Activated T-helper 2 cell treated with anti-CD3 and anti-CD28 coated beads, Interferon-gamma antibody, Interleukin-2, Interleukin-4, amounts not matched to agents 10 μg/mL and 5 μg/mL and 100 μg/mL, durations not matched to agents 14 hours and 24 hours and 36 hours (primary cell): ENCODE data around the gene CBX1. TPM values are rescaled to one million over a fixed set of nuclear protein-coding genes. Genes with fewer than 3 reads are reported as not detected.
A peak's percentile ranks its signal among the peaks of the same experiment; 100 is the strongest.

Experiments used
- DNase-seq: peaks from one replicate; pipeline ENCODE4 v3.0.0; 2021; ENCODE audit warnings: low spot score
- H3K27ac Mint-ChIP-seq: one replicate; pipeline ENCODE4 v1.8.0; 2021; ENCODE audit warnings: mixed read lengths
- H3K27me3 Mint-ChIP-seq: one replicate; pipeline ENCODE4 v1.8.0; 2021; ENCODE audit warnings: low read depth, mixed read lengths
- H3K36me3 Mint-ChIP-seq: one replicate; pipeline ENCODE4 v1.8.0; 2021; ENCODE audit warnings: low read depth, mixed read lengths
- H3K4me1 Mint-ChIP-seq: one replicate; pipeline ENCODE4 v1.8.0; 2021; ENCODE audit warnings: low read depth, mixed read lengths
- H3K4me3 Mint-ChIP-seq: one replicate; pipeline ENCODE4 v1.8.0; 2021; ENCODE audit warnings: low read depth, mild to moderate bottlenecking, moderate library complexity, mixed read lengths
- H3K9me3 Mint-ChIP-seq: one replicate; pipeline ENCODE4 v1.8.0; 2021; ENCODE audit warnings: mixed read lengths
- intact Hi-C: fragments of 100-400 bp; cut with micrococcal nuclease; formaldehyde crosslinking; loops from one replicate; pipeline ENCODE4 v1.15.1; 2023
- total RNA-seq: library from RNA; stranded (reverse); gene quantifications from 2 replicates; pipeline ENCODE4 v1.2.3, GENCODE V29; 2022

CBX1 gene
- total RNA-seq, result 64.5 TPM in 2 replicates

DNA sequence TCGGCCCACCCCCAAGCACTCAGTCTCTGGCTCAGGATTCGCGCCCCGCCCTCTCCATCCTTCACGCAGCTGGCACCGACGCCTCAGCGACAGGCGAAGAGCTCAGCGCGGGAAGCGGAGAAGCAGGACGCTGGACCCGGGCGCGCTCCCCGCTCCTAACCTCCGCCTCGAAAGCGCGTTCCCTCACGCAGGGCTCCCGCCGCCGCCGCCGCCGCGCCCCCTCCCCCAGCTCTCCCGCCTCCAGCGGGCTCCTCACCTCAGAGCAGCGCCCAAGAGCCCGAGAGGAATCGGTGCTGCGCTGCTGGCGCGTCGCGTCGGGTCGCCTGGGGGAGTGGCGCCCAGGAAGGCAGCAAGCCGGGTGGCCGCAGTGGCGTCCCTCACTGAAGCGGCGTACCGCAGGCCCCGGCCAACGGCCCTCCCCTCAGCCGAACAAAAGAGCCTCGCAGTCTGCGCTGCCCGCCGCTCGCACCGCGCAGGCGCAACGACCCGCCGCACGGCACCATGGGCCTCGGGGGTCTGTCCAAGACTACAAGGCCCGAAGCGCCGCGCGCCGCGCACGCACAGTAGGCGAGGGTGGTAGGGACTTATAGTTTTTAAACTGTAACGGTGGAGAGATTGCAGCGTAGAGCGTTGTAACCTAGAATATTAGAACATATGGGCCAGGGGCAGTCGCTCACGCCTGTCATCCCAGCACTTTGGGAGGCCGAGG is at the start of gene CBX1:
Gene CBX1 (minus strand): TSS at position 467 of the 709 bp plus-strand sequence. CDS start 24,474 bp downstream, outside the sequence.
- Mint-ChIP-seq H3K4me3 (peak within 1 kb of the TSS; percentile 99), H3K4me1 (peaks cover 35% of the 10 kb centered on the region)

DNA sequence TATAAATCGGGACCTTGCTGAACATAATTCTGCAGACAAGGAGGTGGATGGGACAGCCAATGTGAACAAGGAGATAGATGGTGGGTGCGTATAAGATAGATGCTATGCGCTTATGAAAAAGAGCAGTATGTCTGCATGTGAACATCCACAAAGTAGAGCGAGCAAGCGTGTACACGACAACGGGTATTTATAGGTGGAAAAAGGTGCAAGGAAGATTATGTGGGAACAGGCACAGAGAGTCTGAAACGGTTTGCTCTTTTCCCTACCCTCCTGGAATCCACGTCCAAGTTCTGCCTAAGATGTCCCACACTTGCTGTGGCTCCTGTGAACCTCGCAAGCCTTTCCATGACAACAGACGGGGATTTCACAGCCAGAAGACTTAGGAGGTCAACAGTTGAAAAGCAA is 49.3 kb upstream of the CBX1 start:
- Mint-ChIP-seq H3K4me1 (peaks cover 3% of the 10 kb centered on the region), H3K4me3 (no peak overlapping the region), H3K27me3 (no peaks in the 10 kb centered on the region), H3K27ac (no peak overlapping the region), H3K9me3 (no peaks in the 10 kb centered on the region), H3K36me3 (peaks cover 50% of the 10 kb centered on the region)
- no peak for DNase-seq
- intact Hi-C loops, result no loop called here

More for the DNA sequence above, at the start of gene CBX1:
- Mint-ChIP-seq H3K9me3 (peaks cover 5% of the 10 kb centered on the region), H3K27ac (peak within 1 kb of the TSS; percentile 95), H3K27me3 (no peaks in the 10 kb centered on the region), H3K36me3 (peaks cover 16% of the 10 kb centered on the region)
- DNase-seq, result peak; percentile 94
- intact Hi-C loops, result loop anchor here (1.0 kb wide), 2 partner anchors 53 to 76 kb away; partner anchors contain the start of gene NFE2L1

DNA sequence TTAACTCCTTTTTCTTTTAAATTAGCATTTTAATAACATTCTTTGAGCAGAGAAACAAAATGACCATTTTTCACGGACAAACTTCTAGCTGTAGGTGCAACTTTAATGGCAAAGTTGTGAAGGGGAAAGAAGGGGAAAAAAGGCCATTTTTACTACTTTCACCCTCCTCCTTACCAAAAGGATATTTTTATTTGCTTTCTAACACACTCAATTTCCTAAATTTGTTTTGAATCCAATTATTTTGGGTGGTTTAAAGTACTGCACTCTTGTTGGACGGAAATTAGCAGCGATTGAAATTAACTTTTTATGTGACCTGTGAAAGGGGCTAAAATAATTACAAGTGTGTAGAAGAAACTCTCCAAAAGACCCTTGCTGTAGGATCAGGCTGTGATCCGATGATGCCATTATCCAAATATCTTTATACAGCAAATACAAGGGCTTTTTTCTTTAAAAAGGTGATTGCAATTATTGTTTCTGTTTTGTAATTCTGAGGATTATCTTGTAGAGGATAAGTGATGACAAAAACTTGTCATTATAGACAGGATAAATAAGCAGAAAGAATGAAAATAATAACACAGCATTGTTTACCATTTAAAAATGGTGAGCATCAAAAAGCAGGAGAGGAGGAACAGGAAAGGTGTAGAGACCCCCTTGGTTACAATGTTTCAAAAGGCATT is 48.6 kb upstream of the CBX1 start:
- Mint-ChIP-seq H3K4me3 (no peak overlapping the region), H3K27ac (no peak overlapping the region), H3K36me3 (peaks cover 53% of the 10 kb centered on the region), H3K4me1 (peaks cover 6% of the 10 kb centered on the region), H3K9me3 (no peaks in the 10 kb centered on the region), H3K27me3 (no peaks in the 10 kb centered on the region)
- no peak for DNase-seq
- intact Hi-C loops, result no loop called here

DNA sequence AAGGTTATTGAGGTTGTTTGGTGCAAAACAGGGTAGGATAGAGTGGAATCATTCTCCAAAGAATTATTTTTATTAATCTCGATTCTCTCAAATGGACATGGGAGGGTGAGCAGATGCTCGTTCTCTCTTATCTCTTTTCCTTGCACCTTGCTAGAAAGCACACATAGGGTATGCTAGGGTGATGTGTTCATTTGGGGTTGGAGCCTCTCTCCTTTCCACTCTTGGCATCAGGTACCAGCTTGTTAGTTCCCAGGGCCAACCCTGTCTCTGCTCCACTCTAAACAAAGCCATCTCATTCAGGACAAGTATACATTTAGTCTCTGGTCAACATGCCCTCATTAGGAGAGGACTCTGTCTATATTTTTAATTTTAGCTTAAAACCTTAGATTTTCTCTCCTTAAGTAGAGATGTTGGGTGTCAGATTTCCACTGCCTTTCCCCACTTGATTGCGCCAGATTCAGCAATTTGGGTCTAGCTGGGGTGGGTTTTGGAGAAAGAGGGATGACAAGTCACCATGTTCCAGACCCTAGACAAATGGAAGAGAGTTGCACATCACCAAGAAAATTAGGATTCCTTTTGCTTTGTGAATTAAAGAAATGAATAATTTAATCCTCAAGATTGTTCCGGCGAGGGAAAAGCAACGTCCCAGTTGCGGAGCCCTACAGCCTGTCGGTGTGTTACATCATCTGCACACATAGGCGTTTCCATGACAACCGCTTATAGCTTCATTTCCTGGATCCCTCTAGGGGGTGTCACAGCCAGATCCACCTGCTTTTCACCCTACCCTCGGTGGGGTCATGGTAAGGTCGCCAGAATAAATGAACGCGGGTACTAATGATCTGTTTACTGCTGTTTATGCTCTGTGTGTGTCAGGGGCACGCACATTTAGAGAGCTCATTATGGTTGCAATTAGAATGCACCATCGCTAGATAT is 47.8 kb upstream of the CBX1 start:
- Mint-ChIP-seq H3K4me3 (no peak overlapping the region), H3K4me1 (peaks cover 6% of the 10 kb centered on the region), H3K9me3 (no peaks in the 10 kb centered on the region), H3K27me3 (no peaks in the 10 kb centered on the region), H3K27ac (no peak overlapping the region), H3K36me3 (peaks cover 55% of the 10 kb centered on the region)
- no peak for DNase-seq
- intact Hi-C loops, result no loop called here

DNA sequence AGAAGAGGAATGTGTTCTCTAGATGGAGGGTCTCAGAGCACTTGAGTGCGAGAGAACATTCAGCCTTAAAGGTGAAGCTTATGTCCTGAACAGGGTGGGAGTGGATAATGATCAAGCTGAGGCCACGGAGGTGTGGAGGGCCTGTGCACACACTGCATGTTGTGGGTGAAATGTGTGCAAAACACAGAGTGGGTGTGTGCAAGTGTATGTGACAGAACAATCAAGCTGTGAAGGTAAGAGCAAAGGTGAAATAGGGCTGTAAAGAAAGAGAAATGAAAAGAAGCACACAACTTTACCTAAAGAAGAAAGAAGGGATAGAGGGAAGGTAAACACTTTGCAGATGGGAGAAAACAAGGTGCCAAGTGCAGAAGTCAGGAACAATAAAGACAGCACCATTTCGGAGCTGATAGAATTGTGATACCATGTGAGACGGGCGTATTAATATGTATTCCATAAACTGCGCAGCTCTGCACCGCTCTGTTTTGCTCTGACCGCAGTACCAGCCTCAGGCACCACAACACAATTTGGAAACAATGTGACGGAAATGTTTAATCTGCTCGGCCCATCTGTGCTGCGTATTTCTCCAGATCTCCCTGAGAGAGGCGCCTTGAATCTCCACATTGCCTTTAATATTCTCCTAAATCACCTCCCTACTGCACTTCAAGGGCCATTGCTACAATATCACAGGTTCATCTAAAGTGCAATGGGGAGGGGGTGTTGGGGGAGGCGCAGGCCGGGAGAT is 46.9 kb upstream of the CBX1 start:
- H3K27ac Mint-ChIP-seq, result no peak overlapping the region
- no peaks in the 10 kb centered on the region for H3K27me3 Mint-ChIP-seq
- intact Hi-C loops, result no loop called here
- peaks cover 6% of the 10 kb centered on the region for H3K4me1 Mint-ChIP-seq
- DNase-seq, result no peak
- no peak overlapping the region for H3K4me3 Mint-ChIP-seq
- no peaks in the 10 kb centered on the region for H3K9me3 Mint-ChIP-seq
- H3K36me3 Mint-ChIP-seq, result peaks cover 53% of the 10 kb centered on the region

DNA sequence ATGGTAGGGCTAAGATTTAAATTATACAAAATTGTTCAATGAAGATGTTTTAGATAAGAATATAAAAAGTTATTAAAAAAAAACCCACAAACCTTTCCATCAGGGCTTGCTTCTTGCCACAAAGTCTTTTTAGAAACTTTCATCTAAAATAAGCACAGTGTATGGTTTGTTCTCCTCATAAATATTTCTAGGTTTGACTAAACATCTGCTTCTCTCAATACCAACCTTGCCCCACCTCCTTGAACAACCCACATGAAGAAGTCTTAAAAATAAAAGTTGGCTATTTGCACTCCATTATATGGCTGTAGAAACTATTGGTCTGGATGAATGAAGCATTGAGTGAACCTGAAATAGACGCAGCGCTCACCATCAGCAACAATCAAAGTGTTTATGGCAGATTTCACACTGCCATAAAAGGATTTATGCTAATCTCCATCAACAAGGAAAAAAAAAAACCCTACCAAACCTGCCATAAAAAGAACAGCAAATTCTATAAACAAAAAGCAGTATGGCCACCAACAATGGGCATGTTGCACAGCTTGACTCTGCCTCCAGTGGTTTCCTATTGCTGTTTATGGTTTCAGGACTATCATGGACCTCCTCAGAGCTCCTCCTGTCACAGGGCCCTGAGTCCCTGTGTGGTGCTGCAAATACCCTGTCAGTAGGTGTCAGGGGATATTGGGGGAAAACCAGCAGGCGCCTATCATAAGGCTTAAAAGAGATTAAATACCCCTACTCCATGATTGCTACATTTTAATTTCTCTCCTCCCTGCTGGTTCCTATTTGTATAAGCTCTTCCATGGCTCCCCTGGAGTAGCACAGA is 43.9 kb upstream of the CBX1 start:
- H3K9me3 Mint-ChIP-seq, result no peaks in the 10 kb centered on the region
- no peak overlapping the region for H3K4me3 Mint-ChIP-seq
- DNase-seq, result no peak
- H3K27me3 Mint-ChIP-seq, result no peaks in the 10 kb centered on the region
- intact Hi-C loops, result no loop called here
- peaks cover 8% of the 10 kb centered on the region for H3K4me1 Mint-ChIP-seq
- peaks cover 55% of the 10 kb centered on the region for H3K36me3 Mint-ChIP-seq
- no peak overlapping the region for H3K27ac Mint-ChIP-seq

DNA sequence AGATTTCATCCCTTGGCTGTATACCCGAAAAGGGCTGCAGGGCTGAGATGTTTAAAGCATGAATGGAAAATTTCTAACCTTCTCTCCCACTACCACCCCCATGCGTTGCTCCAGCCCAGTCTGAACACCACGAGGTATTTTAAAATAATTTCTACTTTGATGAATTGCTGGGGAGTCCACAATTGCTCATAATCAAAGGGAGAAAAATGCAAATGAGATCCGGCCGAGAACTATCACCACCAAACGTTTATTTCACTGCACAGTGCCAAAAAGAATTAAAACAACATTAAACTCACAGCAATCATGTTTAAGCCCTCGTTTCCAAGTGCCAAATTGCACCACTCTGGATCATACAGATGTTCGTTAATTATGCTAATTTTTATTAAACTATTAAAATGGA is 43.0 kb upstream of the CBX1 start:
- Mint-ChIP-seq H3K27ac (no peak overlapping the region), H3K27me3 (no peaks in the 10 kb centered on the region), H3K4me3 (no peak overlapping the region), H3K4me1 (peaks cover 13% of the 10 kb centered on the region), H3K36me3 (peaks cover 59% of the 10 kb centered on the region), H3K9me3 (no peaks in the 10 kb centered on the region)
- DNase-seq, result no peak
- intact Hi-C loops, result no loop called here

DNA sequence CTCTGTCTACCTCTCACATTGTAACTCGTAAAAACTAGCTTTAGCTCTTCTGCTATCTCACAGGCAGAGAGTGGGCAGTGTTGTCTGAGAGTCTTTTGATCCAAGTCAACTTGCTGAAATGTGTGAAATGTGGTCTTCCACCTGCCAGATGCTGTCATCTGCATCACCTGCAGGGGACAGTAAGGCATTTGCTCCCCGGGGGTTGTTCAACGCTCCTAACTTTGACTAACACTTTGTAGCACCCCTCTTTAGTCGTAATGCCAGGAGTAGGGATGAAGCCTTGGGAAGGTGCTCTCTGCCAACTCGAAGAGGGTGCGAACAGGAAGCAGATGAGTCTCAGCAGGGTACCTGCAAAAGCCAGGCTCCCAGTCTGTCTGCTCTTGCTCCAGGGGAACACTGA is 42.4 kb upstream of the CBX1 start:
- DNase-seq, result no peak
- intact Hi-C loops, result no loop called here
- no peak overlapping the region for H3K27ac Mint-ChIP-seq
- H3K36me3 Mint-ChIP-seq, result peaks cover 55% of the 10 kb centered on the region
- no peak overlapping the region for H3K4me3 Mint-ChIP-seq
- peaks cover 13% of the 10 kb centered on the region for H3K4me1 Mint-ChIP-seq
- H3K9me3 Mint-ChIP-seq, result no peaks in the 10 kb centered on the region
- H3K27me3 Mint-ChIP-seq, result no peaks in the 10 kb centered on the region

DNA sequence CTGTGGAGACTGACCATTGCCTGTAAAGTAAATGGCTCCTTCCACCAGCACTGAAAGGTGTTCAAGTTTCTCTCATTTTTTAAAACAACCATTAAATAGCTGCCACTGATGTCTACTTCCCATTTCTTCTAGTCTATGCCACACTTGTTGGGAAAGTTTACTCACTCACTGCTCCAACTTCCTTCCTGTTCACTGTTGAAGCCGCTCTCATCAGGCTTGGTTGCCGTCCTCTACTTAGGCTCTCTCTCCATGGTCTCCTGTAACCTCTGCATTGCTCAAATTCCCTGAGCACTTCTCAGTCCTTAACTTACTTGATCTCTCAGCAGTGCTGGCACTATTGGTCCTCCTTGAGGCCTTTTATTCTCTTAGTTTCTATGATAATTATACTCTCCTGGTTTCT is 38.7 kb upstream of the CBX1 start:
- no peak overlapping the region for H3K4me3 Mint-ChIP-seq
- no peaks in the 10 kb centered on the region for H3K27me3 Mint-ChIP-seq
- peaks cover 10% of the 10 kb centered on the region for H3K4me1 Mint-ChIP-seq
- H3K9me3 Mint-ChIP-seq, result no peaks in the 10 kb centered on the region
- no peak for DNase-seq
- peak overlapping the region; percentile 59 for H3K27ac Mint-ChIP-seq
- H3K36me3 Mint-ChIP-seq, result peaks cover 50% of the 10 kb centered on the region
- intact Hi-C loops, result no loop called here

DNA sequence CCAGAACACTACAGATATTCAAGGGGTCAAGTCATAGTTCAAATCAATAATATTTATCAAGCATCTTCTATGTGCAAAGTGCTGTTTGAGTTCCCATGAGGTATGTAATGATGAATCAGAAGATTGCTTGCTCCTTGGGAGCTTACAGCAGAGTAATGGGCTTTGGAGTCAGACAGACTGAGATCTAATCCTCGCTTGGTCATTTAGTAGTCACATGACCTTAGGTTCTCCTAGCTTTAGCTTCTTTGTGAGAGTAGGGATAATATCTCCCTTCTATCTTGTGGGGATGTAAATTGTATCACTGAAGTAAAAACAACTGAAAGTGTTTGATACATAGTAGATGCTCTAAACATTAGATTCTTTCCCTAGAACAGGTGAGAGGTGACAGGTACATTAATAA is 36.4 kb upstream of the CBX1 start:
- Mint-ChIP-seq H3K27me3 (no peaks in the 10 kb centered on the region), H3K4me1 (peaks cover 10% of the 10 kb centered on the region), H3K9me3 (no peaks in the 10 kb centered on the region), H3K36me3 (peaks cover 42% of the 10 kb centered on the region), H3K27ac (no peak overlapping the region), H3K4me3 (no peak overlapping the region)
- intact Hi-C loops, result no loop called here
- DNase-seq, result no peak

DNA sequence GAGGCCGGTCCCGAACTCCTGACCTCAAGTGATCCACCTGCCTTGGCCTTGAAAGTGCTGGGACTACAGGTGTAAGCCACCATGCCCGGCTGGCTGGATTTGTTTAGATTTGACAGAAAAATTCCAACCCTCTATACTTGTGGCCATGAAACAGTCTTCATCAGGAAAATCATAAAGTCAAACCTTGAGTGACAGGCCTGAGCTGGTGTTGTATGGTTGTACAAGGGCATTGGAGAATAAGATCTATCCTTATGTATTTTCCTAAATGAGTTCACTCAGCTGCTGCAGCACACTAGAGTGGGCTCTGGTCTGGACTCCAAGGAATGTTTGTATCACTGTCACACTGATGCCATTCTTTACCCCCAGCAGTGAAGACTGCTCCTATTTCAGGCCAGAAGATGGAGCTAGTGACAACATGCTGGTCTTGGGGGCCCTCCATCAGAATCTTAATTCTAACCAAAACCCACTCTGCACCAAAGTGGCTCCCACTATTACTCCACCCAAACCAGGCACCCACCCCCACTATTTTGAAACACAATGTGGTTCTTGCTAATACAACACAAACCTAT is 33.7 kb upstream of the CBX1 start:
- H3K27ac Mint-ChIP-seq, result no peak overlapping the region
- H3K9me3 Mint-ChIP-seq, result no peaks in the 10 kb centered on the region
- peaks cover 35% of the 10 kb centered on the region for H3K36me3 Mint-ChIP-seq

More for the DNA sequence above, 33.7 kb upstream of the CBX1 start:
- Mint-ChIP-seq H3K4me3 (no peak overlapping the region), H3K4me1 (peaks cover 6% of the 10 kb centered on the region), H3K27me3 (no peaks in the 10 kb centered on the region)
- DNase-seq, result no peak
- intact Hi-C loops, result no loop called here
